ENCODE results near the gene CUBN.

GRCh38 chr10:17125206-17125893 is 4.3 kb downstream of the CUBN start:
- TF ChIP-seq YY1 (IDR thresholded peaks at IDR 0.05; ENCODE audit: insufficient read depth, insufficient read length) (no peak), SUZ12 (IDR thresholded peaks at IDR 0.05; ENCODE audit: extremely low read depth, insufficient read depth, insufficient read length) (no peak)

Measured in NT2/D1 (cell line).